ENCODE data around the gene FGD5.

FGD5 gene

DNA sequence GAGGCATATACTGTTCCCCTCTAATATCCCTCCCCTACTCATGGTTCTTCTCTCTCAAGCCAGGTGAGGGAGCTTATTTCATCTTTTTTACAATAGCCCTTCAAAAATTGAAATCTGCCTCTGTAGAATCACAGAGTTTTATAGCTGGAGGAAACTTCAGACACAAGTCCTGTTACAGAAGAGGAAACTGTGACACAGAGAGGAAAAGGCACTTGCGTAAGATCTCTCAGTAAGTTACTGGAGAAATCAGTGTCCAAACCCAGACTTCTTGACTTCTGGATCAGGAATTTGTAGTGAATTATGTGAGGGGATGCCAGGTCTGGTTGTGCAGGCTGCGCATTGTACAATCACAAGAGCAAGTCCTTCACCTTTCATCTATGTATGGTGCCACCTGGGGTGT lies 4.6 kb downstream of the FGD5 start:
- H3K4me1 ChIP-seq (ENCODE audit: control insufficient read depth, low read depth, low read length) = peaks cover 19% of the 10 kb centered on the region
- H3K27ac ChIP-seq (ENCODE audit: low read length) = no peak overlapping the region
- no peaks in the 10 kb centered on the region for H3K9me3 ChIP-seq (ENCODE audit: control insufficient read depth, low read depth, low read length)
- H3K36me3 ChIP-seq (ENCODE audit: control insufficient read depth, low read depth, low read length) = no peaks in the 10 kb centered on the region
- no peak overlapping the region for H3K4me3 ChIP-seq (ENCODE audit: low read length)
- H3K27me3 ChIP-seq (ENCODE audit: control insufficient read depth, insufficient read depth, low read length) = no peaks in the 10 kb centered on the region
- H3K9ac ChIP-seq (ENCODE audit: low read length) = no peak overlapping the region

DNA sequence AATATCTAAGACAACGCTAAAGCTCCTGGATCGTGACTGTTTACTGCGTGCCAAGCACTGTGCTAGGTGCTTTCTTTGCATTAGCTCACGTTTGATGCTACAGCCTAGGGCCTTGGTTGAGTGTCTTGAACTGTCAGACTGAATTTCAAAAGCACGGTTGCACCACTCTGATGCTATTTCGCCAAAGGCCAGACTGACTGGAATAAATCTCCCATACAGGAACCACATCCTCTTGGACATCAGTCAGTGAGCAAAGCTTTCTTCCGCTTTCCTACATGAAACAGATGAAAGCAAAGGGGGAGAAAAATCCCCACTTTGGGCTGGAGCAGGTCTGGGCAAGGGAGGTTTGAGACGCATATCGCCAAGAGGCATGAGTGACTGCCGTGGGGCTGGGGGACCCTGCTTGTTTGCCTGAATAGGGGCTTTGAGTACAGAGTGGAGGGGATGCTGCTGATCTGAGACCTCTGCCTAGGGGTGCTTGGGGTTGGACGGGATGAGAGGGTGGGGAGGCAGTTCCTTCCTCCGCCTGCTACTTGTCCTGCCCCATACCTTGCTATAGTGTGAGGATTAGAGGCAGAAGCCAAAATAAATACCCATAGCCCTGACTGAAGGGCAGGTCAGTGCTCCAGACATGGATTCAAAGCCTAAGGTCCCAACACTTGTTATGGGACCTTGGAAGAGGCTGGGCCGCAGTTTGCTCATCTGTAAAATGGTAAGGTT lies 5.3 kb downstream of the FGD5 start:
- Histone ChIP-seq H3K9me3 (ENCODE audit: control insufficient read depth, low read depth, low read length) (no peaks in the 10 kb centered on the region), H3K36me3 (ENCODE audit: control insufficient read depth, low read depth, low read length) (no peaks in the 10 kb centered on the region), H3K4me1 (ENCODE audit: control insufficient read depth, low read depth, low read length) (peaks cover 19% of the 10 kb centered on the region), H3K27me3 (ENCODE audit: control insufficient read depth, insufficient read depth, low read length) (no peaks in the 10 kb centered on the region), H3K9ac (ENCODE audit: low read length) (no peak overlapping the region), H3K4me3 (ENCODE audit: low read length) (no peak overlapping the region), H3K27ac (ENCODE audit: low read length) (no peak overlapping the region)

DNA sequence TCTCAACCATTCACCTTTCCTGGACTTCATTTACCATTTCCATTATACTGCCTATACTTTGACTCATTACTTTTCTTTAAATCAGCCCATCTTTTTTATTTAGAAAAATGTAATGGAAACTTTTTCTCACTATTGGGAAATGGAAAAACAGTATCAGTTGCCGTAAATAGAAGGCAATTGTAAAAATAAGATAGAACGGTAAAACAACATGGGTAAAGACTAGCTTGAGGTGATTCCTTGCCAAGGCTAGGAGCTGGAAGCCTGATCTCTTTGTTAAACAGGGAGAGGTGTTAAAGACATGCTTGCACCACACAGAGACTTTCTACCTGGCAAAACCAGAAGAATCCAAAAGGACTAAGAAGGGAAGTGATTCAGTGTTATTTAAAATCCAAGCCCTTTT lies 5.9 kb downstream of the FGD5 start:
- no peak overlapping the region for H3K4me3 ChIP-seq (ENCODE audit: low read length)
- no peaks in the 10 kb centered on the region for H3K9me3 ChIP-seq (ENCODE audit: control insufficient read depth, low read depth, low read length)
- H3K27me3 ChIP-seq (ENCODE audit: control insufficient read depth, insufficient read depth, low read length) = no peaks in the 10 kb centered on the region
- no peak overlapping the region for H3K9ac ChIP-seq (ENCODE audit: low read length)
- peaks cover 19% of the 10 kb centered on the region for H3K4me1 ChIP-seq (ENCODE audit: control insufficient read depth, low read depth, low read length)
- H3K27ac ChIP-seq (ENCODE audit: low read length) = no peak overlapping the region
- no peaks in the 10 kb centered on the region for H3K36me3 ChIP-seq (ENCODE audit: control insufficient read depth, low read depth, low read length)

DNA sequence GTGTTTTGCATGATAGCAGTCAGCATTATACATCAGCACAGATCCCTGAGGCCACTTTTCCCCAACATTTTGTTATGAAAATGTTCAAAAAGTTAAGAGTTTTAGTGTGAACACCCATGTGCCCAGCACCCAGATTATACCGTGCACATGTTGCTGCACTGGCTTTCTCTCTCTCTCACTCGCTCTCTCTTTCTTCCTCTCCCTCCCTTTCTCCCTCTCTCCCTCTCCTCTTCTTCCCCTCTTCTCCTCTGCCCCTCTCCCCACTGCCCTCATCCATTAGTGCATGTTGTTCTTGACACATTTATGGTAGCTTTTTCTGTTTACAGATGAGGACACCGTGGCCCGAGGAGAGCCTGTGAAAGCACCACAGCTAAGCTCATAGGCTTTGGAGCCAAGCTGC lies 7.3 kb downstream of the FGD5 start:
- H3K4me3 ChIP-seq (ENCODE audit: low read length) = no peak overlapping the region
- H3K9me3 ChIP-seq (ENCODE audit: control insufficient read depth, low read depth, low read length) = no peaks in the 10 kb centered on the region
- no peak overlapping the region for H3K9ac ChIP-seq (ENCODE audit: low read length)
- peaks cover 19% of the 10 kb centered on the region for H3K4me1 ChIP-seq (ENCODE audit: control insufficient read depth, low read depth, low read length)
- no peak overlapping the region for H3K27ac ChIP-seq (ENCODE audit: low read length)
- no peaks in the 10 kb centered on the region for H3K27me3 ChIP-seq (ENCODE audit: control insufficient read depth, insufficient read depth, low read length)
- no peaks in the 10 kb centered on the region for H3K36me3 ChIP-seq (ENCODE audit: control insufficient read depth, low read depth, low read length)

DNA sequence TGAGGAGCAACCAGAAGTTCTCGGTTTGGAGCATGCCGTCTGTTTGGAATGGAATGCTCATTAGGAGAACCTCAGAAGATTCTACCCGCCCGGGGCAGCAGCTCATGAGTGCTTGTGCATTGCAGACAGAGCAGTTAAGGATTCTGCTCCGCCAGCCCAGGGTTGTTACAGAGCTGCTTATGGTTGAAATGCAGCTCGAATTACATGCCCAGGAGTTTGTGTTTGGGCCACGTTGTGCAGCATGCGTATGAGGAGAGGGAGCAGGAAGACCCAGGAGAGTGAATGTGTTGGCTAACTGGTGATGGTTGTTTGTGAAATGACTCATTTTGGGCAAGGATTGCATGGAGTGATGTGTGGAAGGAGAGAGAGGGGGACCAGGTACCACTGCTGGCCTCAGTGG lies 9.0 kb downstream of the FGD5 start:
- no peaks in the 10 kb centered on the region for H3K9me3 ChIP-seq (ENCODE audit: control insufficient read depth, low read depth, low read length)
- H3K9ac ChIP-seq (ENCODE audit: low read length) = no peak overlapping the region
- H3K36me3 ChIP-seq (ENCODE audit: control insufficient read depth, low read depth, low read length) = no peaks in the 10 kb centered on the region
- no peak overlapping the region for H3K27ac ChIP-seq (ENCODE audit: low read length)
- no peaks in the 10 kb centered on the region for H3K27me3 ChIP-seq (ENCODE audit: control insufficient read depth, insufficient read depth, low read length)
- no peak overlapping the region for H3K4me3 ChIP-seq (ENCODE audit: low read length)
- peaks cover 15% of the 10 kb centered on the region for H3K4me1 ChIP-seq (ENCODE audit: control insufficient read depth, low read depth, low read length)

DNA sequence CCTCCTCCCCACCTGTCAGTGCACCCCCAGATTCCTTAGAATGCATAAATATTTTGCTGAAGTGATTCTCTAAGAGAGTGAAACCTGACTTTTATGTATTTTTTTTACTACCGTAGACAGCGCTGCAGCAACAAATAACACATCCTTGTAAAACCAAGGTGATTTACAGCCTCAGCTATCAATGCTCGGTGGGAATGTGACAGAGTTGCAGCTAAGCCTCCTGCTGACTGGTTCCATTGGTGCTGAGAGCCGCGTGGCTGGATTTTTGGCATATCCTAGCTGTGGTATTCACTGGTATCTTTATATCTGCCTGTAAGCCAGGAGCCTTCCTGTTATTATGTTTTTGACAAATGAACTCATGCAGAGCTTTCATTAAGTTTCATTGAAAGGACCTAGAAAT lies 11.0 kb downstream of the FGD5 start:
- Histone ChIP-seq H3K27ac (ENCODE audit: low read length) (no peak overlapping the region), H3K4me1 (ENCODE audit: control insufficient read depth, low read depth, low read length) (peaks cover 6% of the 10 kb centered on the region), H3K4me3 (ENCODE audit: low read length) (no peak overlapping the region), H3K36me3 (ENCODE audit: control insufficient read depth, low read depth, low read length) (no peaks in the 10 kb centered on the region), H3K9ac (ENCODE audit: low read length) (no peak overlapping the region), H3K9me3 (ENCODE audit: control insufficient read depth, low read depth, low read length) (no peaks in the 10 kb centered on the region), H3K27me3 (ENCODE audit: control insufficient read depth, insufficient read depth, low read length) (no peaks in the 10 kb centered on the region)

DNA sequence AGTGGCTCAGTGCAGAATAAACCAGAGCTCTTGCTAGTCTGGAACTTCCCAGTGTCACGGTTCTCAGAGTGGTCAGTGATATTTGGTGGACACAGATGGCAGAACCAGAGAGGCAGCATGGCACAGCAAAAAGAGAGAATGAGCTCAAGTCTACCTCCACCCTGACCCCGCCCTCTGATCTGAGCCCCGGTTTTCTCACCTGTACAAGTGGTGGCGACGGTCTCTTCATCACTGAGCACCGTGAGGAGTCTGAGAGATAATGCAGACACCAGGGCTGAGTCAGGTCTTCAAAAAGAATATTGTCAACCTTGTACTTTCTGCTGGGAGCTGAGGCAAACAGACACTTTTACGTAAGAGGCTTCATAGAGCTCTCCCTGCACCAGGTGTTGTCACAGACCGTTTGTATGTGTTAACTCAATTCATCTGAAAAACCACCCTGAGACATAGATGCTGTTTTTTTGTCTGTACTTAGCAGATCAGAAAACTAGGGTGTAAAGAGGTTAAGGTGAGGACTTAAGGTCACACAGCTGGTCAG lies 13.2 kb downstream of the FGD5 start:
- Histone ChIP-seq H3K36me3 (ENCODE audit: control insufficient read depth, low read depth, low read length) (no peaks in the 10 kb centered on the region), H3K9ac (ENCODE audit: low read length) (no peak overlapping the region), H3K27me3 (ENCODE audit: control insufficient read depth, insufficient read depth, low read length) (no peaks in the 10 kb centered on the region), H3K4me1 (ENCODE audit: control insufficient read depth, low read depth, low read length) (peaks cover 6% of the 10 kb centered on the region), H3K9me3 (ENCODE audit: control insufficient read depth, low read depth, low read length) (no peaks in the 10 kb centered on the region), H3K27ac (ENCODE audit: low read length) (no peak overlapping the region), H3K4me3 (ENCODE audit: low read length) (no peak overlapping the region)

DNA sequence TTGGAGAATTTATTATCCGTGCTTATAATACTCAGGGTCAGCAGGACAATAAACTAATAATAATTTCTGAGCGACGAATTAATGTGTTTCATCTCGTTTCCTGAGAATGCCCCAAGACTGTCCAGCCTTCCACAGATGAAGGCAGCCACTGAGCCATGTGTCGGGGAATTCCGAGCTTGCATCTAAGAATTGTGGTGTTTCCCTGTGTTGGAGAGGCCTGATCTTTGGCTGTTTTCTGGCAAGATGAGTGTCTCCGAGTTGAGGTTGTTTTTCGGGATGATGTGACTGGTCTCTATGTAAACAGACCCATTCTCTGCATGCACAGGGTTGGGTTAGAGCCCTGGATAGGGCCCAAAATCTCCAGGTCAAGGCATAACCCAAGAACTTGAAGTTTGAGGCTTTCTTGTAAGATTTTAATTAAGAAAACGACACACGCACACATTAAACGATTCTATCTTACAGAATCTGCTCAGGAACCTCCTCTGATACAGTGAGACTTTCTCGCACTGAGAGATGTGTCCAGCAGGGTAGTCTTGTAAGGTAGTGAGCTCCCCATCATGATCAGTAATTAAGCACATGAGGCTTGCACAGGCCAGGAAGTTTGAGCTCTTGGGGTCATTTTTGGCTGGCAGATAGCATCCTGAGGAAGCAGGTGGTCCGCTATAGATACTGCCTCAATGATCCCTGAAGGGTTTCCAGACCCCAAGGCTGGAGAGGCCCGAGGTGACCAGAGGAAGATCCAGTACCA lies 14.4 kb downstream of the FGD5 start:
- no peaks in the 10 kb centered on the region for H3K9me3 ChIP-seq (ENCODE audit: control insufficient read depth, low read depth, low read length)
- no peak overlapping the region for H3K9ac ChIP-seq (ENCODE audit: low read length)
- no peak overlapping the region for H3K4me3 ChIP-seq (ENCODE audit: low read length)
- no peak overlapping the region for H3K27ac ChIP-seq (ENCODE audit: low read length)
- no peaks in the 10 kb centered on the region for H3K4me1 ChIP-seq (ENCODE audit: control insufficient read depth, low read depth, low read length)
- no peaks in the 10 kb centered on the region for H3K36me3 ChIP-seq (ENCODE audit: control insufficient read depth, low read depth, low read length)
- no peaks in the 10 kb centered on the region for H3K27me3 ChIP-seq (ENCODE audit: control insufficient read depth, insufficient read depth, low read length)

DNA sequence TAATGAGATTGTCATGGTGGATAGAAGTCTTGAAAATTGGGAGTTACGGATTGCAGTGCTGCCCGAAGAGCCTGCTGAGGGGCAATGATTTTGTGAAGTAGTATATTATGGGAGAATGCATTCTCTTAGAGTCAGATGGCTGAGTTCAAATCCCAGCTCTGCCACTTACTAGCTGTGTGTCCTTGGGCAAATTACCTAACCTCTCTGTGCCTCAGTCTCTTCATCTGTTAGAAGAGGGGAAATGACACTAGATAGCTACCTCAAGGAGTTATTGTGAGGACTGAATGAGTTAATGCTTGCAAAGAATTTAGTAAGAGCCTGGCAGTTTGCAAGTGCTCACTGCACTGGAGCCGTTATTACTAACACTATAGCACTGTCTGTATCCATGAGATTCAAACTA lies 15.4 kb downstream of the FGD5 start:
- no peak overlapping the region for H3K4me3 ChIP-seq (ENCODE audit: low read length)
- no peak overlapping the region for H3K27ac ChIP-seq (ENCODE audit: low read length)
- H3K4me1 ChIP-seq (ENCODE audit: control insufficient read depth, low read depth, low read length) = no peaks in the 10 kb centered on the region
- H3K9me3 ChIP-seq (ENCODE audit: control insufficient read depth, low read depth, low read length) = no peaks in the 10 kb centered on the region
- no peak overlapping the region for H3K9ac ChIP-seq (ENCODE audit: low read length)
- H3K36me3 ChIP-seq (ENCODE audit: control insufficient read depth, low read depth, low read length) = no peaks in the 10 kb centered on the region
- H3K27me3 ChIP-seq (ENCODE audit: control insufficient read depth, insufficient read depth, low read length) = no peaks in the 10 kb centered on the region

DNA sequence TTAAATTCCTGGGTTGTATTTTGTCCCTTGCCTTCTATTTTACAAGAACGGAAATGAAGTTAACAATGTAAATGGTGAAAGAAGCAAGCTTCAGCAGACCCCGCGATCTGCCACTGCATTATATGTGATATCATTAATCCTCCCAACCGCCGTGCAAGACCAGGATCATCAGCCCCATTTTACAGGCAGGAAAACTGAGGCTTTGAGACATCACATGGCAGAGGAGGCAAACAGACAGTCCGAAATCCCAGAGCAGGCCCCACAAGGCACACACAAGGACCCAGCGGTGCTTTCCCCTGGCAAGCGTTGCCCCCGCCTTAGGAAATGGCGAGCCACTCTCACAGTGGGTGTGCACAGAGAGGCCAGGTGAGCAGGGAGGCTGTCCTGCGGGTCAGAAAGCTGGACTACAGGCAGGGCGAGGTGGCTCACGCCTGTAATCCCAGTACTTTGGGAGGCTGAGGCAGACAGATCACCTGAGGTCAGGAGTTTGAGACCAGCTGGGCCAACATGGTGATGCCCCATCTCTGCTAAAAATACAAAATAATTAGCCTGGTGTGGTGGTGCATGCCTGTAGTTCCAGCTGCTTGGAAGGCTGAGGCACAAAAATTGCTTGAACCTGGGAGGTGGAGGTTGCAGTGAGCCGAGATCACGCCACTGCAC lies 16.2 kb downstream of the FGD5 start:
- H3K27me3 ChIP-seq (ENCODE audit: control insufficient read depth, insufficient read depth, low read length) = no peaks in the 10 kb centered on the region

DNA sequence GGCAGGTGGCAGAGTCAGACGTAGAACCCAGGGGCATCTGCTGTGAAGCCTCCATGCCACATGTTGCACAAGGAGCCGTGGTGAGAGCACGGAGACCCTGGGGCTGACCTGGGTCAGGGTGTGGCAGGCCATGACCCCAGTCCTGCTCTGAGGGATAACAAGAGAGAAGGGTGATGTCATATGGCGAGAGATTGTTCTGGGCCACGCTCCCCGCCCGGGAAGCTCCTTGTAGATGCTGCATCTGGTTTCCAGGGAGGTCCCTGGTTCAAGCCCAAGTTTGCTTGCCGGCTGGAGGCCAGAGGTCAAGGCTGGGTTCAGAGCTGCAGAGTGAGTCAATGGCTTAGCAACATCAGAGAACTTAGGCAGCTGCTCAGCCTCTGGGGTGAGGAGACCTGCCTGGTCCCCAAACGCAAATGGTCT lies 17.3 kb downstream of the FGD5 start:
- no peaks in the 10 kb centered on the region for H3K36me3 ChIP-seq (ENCODE audit: control insufficient read depth, low read depth, low read length)
- H3K4me1 ChIP-seq (ENCODE audit: control insufficient read depth, low read depth, low read length) = no peaks in the 10 kb centered on the region

More for the DNA sequence above, 16.2 kb downstream of the FGD5 start:
- no peak overlapping the region for H3K4me3 ChIP-seq (ENCODE audit: low read length)
- H3K27ac ChIP-seq (ENCODE audit: low read length) = no peak overlapping the region
- no peaks in the 10 kb centered on the region for H3K36me3 ChIP-seq (ENCODE audit: control insufficient read depth, low read depth, low read length)
- no peaks in the 10 kb centered on the region for H3K4me1 ChIP-seq (ENCODE audit: control insufficient read depth, low read depth, low read length)
- H3K9ac ChIP-seq (ENCODE audit: low read length) = no peak overlapping the region
- H3K9me3 ChIP-seq (ENCODE audit: control insufficient read depth, low read depth, low read length) = no peaks in the 10 kb centered on the region

More for the DNA sequence above, 17.3 kb downstream of the FGD5 start:
- Histone ChIP-seq H3K27ac (ENCODE audit: low read length) (no peak overlapping the region), H3K9me3 (ENCODE audit: control insufficient read depth, low read depth, low read length) (no peaks in the 10 kb centered on the region), H3K9ac (ENCODE audit: low read length) (no peak overlapping the region), H3K27me3 (ENCODE audit: control insufficient read depth, insufficient read depth, low read length) (no peaks in the 10 kb centered on the region), H3K4me3 (ENCODE audit: low read length) (no peak overlapping the region)

Data from iPS-18a (cell line).